Fibroblast of skin of scalp (primary cell): Measurements from ENCODE around the gene LCE3E. TPM values are rescaled to one million over a fixed set of nuclear protein-coding genes. Genes with fewer than 3 reads are reported as not detected.
"Not testable (repeated sequence)": the region's sequence is repeated elsewhere in the genome, so short reads cannot be mapped to it uniquely, and the experiment has no call there.

ENCODE experiments used
- DNase-seq: peaks from one replicate; pipeline ENCODE4 v3.0.0-alpha.2; 2013
- polyA plus RNA-seq, 2 experiments: library from polyadenylated mRNA; unstranded; fragments of 120-200 nt; gene quantifications; one replicate each; pipeline ENCODE4 v1.2.1, GENCODE V29; 2013; ENCODE audit not compliant: insufficient read length in 2 of 2

Gene LCE3E
- polyA plus RNA-seq (2013, experiment 1 of 2; ENCODE audit: insufficient read length) = not detected
- polyA plus RNA-seq (2013, experiment 2 of 2; ENCODE audit: insufficient read length) = not detected

- DNase-seq = no peak
These were observed at the start of gene LCE3E for GRCh38 chr1:152566681-152567080. Gene LCE3E (minus strand): TSS chr1:152566780. CDS start chr1:152566208, 572 bp downstream.

- no peak for DNase-seq
These were observed 46.9 kb upstream of the LCE3E start, which contains the start of gene LCE3B for GRCh38 chr1:152613511-152613910. Gene LCE3B (plus strand): TSS chr1:152613811. CDS start chr1:152613811, 0 bp downstream.

GRCh38 chr1:152599934-152600333 lies 33.4 kb upstream of the LCE3E start, which contains the start of gene LCE3C:
Gene LCE3C (plus strand): TSS chr1:152600234. CDS start chr1:152600732, 498 bp downstream.
- DNase-seq = no peak

- DNase-seq = no peak
These were observed 30.4 kb upstream of the LCE3E start for GRCh38 chr1:152596986-152597385.

- no peak for DNase-seq
These were observed 19.0 kb upstream of the LCE3E start for GRCh38 chr1:152585586-152585985.

GRCh38 chr1:152582647-152583046 lies 16.1 kb upstream of the LCE3E start:
- DNase-seq = no peak

GRCh38 chr1:152580433-152580832 lies 13.9 kb upstream of the LCE3E start, which contains the start of gene LCE3D:
Gene LCE3D (minus strand): TSS chr1:152580516. CDS start chr1:152579936, 580 bp downstream.
- DNase-seq = no peak

GRCh38 chr1:152579526-152579925 lies 12.9 kb upstream of the LCE3E start:
- DNase-seq = not testable (repeated sequence)

GRCh38 chr1:152577168-152577567 lies 10.6 kb upstream of the LCE3E start:
- DNase-seq = no peak

GRCh38 chr1:152565535-152566215 lies 905 bp downstream of the LCE3E start:
- DNase-seq = no peak

GRCh38 chr1:152565115-152565514 lies 1.5 kb downstream of the LCE3E start:
- no peak for DNase-seq

GRCh38 chr1:152548358-152548757 lies 18.2 kb downstream of the LCE3E start:
- DNase-seq = not testable (repeated sequence)

GRCh38 chr1:152546704-152547103 lies 19.9 kb downstream of the LCE3E start:
- DNase-seq = no peak

GRCh38 chr1:152543820-152544219 lies 22.8 kb downstream of the LCE3E start:
- no peak for DNase-seq

GRCh38 chr1:152539901-152540300 lies 26.7 kb downstream of the LCE3E start:
- DNase-seq = no peak

- no peak for DNase-seq
These were observed 29.1 kb downstream of the LCE3E start for GRCh38 chr1:152537496-152537895.

GRCh38 chr1:152535774-152536173 lies 30.8 kb downstream of the LCE3E start:
- no peak for DNase-seq

GRCh38 chr1:152533327-152533938 lies 33.1 kb downstream of the LCE3E start:
- no peak for DNase-seq

GRCh38 chr1:152525080-152525641 lies 41.4 kb downstream of the LCE3E start:
- DNase-seq = no peak

- DNase-seq = no peak
These were observed 46.0 kb downstream of the LCE3E start for GRCh38 chr1:152520561-152521090.

- no peak for DNase-seq
These were observed 46.7 kb downstream of the LCE3E start for GRCh38 chr1:152519851-152520250.

GRCh38 chr1:152517237-152517811 lies 49.3 kb downstream of the LCE3E start:
- DNase-seq = no peak

- DNase-seq = no peak
These were observed 50.5 kb downstream of the LCE3E start for GRCh38 chr1:152516082-152516481.
